IgD-negative memory B cell (primary cell): Measurements from ENCODE around the gene F11. TPM values are rescaled to one million over a fixed set of nuclear protein-coding genes. Genes with fewer than 3 reads are reported as not detected.

Experiments
- H3K27ac Mint-ChIP-seq, 3 donors: one replicate each; pipeline ENCODE4 v1.8.0; 2020 to 2022; ENCODE audit warnings: mild to moderate bottlenecking in 3 of 3, mixed read lengths in 3 of 3, moderate library complexity in 1 of 3
- H3K27me3 Mint-ChIP-seq: one replicate; pipeline ENCODE4 v1.8.0; 2021; ENCODE audit warnings: mixed read lengths
- H3K36me3 Mint-ChIP-seq: one replicate; pipeline ENCODE4 v1.8.0; 2020; ENCODE audit warnings: mild to moderate bottlenecking, mixed read lengths
- H3K4me1 Mint-ChIP-seq, 3 donors: one replicate each; pipeline ENCODE4 v1.8.0; 2020 to 2022; ENCODE audit warnings: mixed read lengths in 3 of 3, mild to moderate bottlenecking in 1 of 3
- H3K4me3 Mint-ChIP-seq, 4 donors: one replicate each; pipeline ENCODE4 v1.8.0; 2020 to 2022; ENCODE audit warnings: mild to moderate bottlenecking in 4 of 4, mixed read lengths in 4 of 4, moderate library complexity in 3 of 4
- H3K9me3 Mint-ChIP-seq, 3 donors: one replicate each; pipeline ENCODE4 v1.8.0; 2020 to 2021; ENCODE audit warnings: mixed read lengths in 3 of 3, mild to moderate bottlenecking in 1 of 3
- polyA plus RNA-seq: library from polyadenylated mRNA; unstranded; fragments of 300-500 nt; fragmentation: Illumina TruSeq; gene quantifications from one replicate; pipeline ENCODE4 v1.2.3, GENCODE V29; 2021

Gene F11
- not detected for polyA plus RNA-seq

- Mint-ChIP-seq H3K4me3 (no peak within 1 kb of the TSS), H3K36me3 (no peaks in the 10 kb centered on the region), H3K27ac (no peak within 1 kb of the TSS), H3K4me1 (no peaks in the 10 kb centered on the region), H3K27me3 (peaks cover 19% of the 10 kb centered on the region), H3K9me3 (peaks cover 0 to 3% (median 0%) of the 10 kb centered on the region in 3 donors)
These were observed at the start of gene F11 for GRCh38 chr4:186265683-186266652. Gene F11, plus strand, starts transcription at chr4:186266189. Its CDS starts 948 bp downstream, at chr4:186267137.

GRCh38 chr4:186216465-186217024, 49.4 kb upstream of the F11 start:
- no peaks in the 10 kb centered on the region for H3K27me3 Mint-ChIP-seq
- H3K36me3 Mint-ChIP-seq, result peaks cover 12% of the 10 kb centered on the region
- H3K4me1 Mint-ChIP-seq, result no peaks in the 10 kb centered on the region
- H3K27ac Mint-ChIP-seq, result no peak overlapping the region
- no peak overlapping the region for H3K4me3 Mint-ChIP-seq
- H3K9me3 Mint-ChIP-seq, result peaks cover 0 to 3% (median 2%) of the 10 kb centered on the region in 3 donors

DNA sequence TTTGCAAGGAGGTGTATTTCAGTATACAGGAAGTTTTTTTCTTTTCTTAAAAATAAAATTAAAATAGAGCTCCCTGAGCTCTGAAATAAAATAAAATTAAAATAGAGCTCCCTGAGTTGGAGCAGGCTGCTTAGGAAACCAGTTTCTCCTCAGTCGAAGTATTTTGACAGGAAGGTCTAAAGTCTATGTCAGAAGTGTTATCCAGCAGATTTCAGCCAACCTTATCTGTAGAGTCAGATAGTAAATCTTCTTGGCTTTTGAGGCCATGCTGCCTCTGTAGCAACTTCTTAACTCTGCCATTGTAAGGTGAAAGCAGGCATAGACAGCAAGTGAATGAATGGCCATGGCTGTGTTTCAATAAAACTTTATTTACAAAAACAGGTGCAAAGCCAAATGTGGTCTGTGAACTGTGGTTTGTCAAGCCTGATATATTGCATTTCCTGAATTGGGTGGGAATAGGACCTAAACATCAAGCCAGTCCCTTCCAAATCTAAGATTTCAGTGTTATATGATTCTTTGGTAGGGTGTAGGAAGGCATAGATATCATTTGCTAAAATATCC, 48.2 kb upstream of the F11 start:
- Mint-ChIP-seq H3K36me3 (peaks cover 3% of the 10 kb centered on the region), H3K27me3 (no peaks in the 10 kb centered on the region), H3K4me3 (no peak overlapping the region), H3K4me1 (no peaks in the 10 kb centered on the region), H3K27ac (no peak overlapping the region), H3K9me3 (peaks cover 0 to 5% (median 2%) of the 10 kb centered on the region in 3 donors)

GRCh38 chr4:186221624-186222023, 44.4 kb upstream of the F11 start:
- H3K27ac Mint-ChIP-seq, result no peak overlapping the region
- H3K4me3 Mint-ChIP-seq, result no peak overlapping the region
- H3K36me3 Mint-ChIP-seq, result peaks cover 7% of the 10 kb centered on the region
- H3K4me1 Mint-ChIP-seq, result no peaks in the 10 kb centered on the region
- no peaks in the 10 kb centered on the region for H3K27me3 Mint-ChIP-seq
- peaks cover 11 to 22% (median 20%) of the 10 kb centered on the region in 3 donors for H3K9me3 Mint-ChIP-seq

DNA sequence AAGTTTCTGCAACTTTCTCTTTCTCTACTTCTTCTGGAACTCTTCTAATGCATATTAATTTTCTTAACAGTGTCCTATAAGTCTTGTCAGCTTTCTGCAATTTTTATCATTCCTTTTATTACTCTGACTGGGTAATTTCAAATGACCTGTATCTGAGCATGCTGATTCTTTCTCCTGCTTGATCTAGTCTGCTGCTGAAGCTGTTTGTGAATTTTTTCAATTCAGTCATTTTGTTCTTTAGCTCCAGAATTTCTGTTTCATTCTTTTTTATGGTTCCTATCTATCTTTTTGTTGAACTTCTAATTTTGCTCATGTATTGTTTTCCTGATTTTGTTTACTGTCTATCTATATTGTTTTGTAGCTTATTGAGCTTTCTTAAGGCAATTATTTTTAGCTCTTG, 40.1 kb upstream of the F11 start:
- peaks cover 8% of the 10 kb centered on the region for H3K36me3 Mint-ChIP-seq

DNA sequence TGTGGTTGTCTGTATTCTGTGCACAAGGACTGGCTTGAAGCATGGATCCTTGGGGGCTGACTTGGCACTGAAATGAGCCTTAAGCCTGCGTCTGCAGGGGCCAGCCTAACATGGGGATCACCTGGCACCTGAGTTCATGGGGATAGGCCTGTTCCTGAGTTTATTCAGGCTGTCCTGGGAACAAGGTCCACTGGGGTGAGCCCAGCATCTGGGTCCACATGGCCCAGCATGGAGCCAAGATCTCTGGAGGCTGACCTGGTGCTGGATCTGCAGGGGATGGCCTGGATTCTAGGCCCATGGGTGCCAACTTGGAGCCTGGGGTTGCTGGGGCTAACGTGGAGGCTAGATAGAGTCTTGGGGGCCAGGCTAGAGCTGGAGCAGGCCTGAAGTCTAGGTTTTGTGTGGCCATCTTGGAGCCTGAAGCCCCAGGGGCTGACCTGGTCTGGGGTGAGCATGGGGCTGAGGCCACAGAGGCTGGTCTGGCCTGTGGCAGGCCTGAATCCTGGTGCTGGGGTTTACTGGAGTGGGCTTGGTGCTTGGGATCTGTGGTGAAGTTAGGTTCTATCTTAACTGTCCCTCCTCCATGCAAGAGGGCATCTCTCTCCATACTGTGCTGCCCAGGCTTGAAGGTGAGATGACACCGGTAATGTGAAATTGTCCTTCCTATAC, 39.3 kb upstream of the F11 start:
- Mint-ChIP-seq H3K4me1 (no peaks in the 10 kb centered on the region), H3K4me3 (no peak overlapping the region), H3K27ac (no peak overlapping the region), H3K9me3 (peaks cover 9 to 23% (median 17%) of the 10 kb centered on the region in 3 donors), H3K36me3 (peaks cover 8% of the 10 kb centered on the region), H3K27me3 (no peaks in the 10 kb centered on the region)

More for the DNA sequence above, 40.1 kb upstream of the F11 start:
- H3K9me3 Mint-ChIP-seq, result peaks cover 9 to 23% (median 22%) of the 10 kb centered on the region in 3 donors
- H3K27me3 Mint-ChIP-seq, result no peaks in the 10 kb centered on the region
- H3K4me3 Mint-ChIP-seq, result no peak overlapping the region
- no peak overlapping the region for H3K27ac Mint-ChIP-seq
- H3K4me1 Mint-ChIP-seq, result no peaks in the 10 kb centered on the region

DNA sequence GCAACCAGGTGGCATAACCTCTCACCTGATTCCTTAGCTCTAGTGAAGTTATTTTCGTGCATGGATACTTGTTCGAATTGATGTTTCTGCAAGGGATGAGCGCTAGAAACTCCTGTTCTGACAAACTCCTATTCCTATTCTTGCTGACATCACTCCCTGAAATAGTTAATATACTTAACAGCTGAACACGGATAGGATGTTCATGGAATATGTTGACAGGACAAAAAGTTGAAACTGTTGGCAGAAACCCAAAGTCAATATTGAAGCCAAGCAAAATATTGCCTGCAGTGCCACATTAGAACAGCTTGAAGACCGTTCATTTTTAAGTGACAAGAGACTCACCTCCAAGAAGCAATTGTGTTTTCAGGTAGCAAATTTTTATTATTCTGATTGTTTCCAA, 38.8 kb upstream of the F11 start, which contains the start of gene KLKB1:
KLKB1 (plus strand) TSS at position 287 of the 400 bp plus-strand sequence. CDS start 689 bp downstream, outside the sequence.
- Mint-ChIP-seq H3K4me3 (no peak within 1 kb of the TSS), H3K4me1 (no peaks in the 10 kb centered on the region), H3K9me3 (peaks cover 9 to 23% (median 17%) of the 10 kb centered on the region in 3 donors), H3K36me3 (peaks cover 8% of the 10 kb centered on the region), H3K27ac (no peak within 1 kb of the TSS), H3K27me3 (no peaks in the 10 kb centered on the region)

GRCh38 chr4:186227744-186228513, 38.1 kb upstream of the F11 start:
- H3K36me3 Mint-ChIP-seq, result peaks cover 8% of the 10 kb centered on the region
- H3K9me3 Mint-ChIP-seq, result peaks cover 8 to 23% (median 17%) of the 10 kb centered on the region in 3 donors
- no peak overlapping the region for H3K27ac Mint-ChIP-seq
- H3K4me1 Mint-ChIP-seq, result no peaks in the 10 kb centered on the region
- H3K27me3 Mint-ChIP-seq, result no peaks in the 10 kb centered on the region
- H3K4me3 Mint-ChIP-seq, result no peak overlapping the region

- Mint-ChIP-seq H3K4me1 (no peaks in the 10 kb centered on the region), H3K27ac (no peak overlapping the region), H3K36me3 (peaks cover 8% of the 10 kb centered on the region), H3K9me3 (peaks cover 5 to 18% (median 17%) of the 10 kb centered on the region in 3 donors), H3K27me3 (no peaks in the 10 kb centered on the region), H3K4me3 (no peak overlapping the region)
These were observed 37.5 kb upstream of the F11 start for GRCh38 chr4:186228514-186228894.

DNA sequence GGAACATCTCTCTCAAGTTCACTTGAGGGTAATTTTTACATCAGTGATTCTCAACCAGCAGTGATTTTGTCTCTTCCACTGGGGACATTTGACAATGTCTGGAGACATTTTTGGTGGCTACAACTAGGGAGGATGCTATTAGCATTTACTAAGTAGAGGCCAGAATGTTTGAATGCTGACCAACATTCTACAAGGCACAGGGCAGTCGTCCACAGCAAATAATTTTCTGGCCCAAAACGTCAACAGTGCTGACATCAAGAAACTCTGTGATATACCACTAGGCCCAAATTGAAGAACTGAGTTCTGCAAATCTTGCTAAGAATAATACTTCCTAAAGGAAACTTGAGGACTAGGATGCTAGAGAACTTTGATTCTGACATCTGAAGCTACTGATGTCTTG, 31.6 kb upstream of the F11 start:
- Mint-ChIP-seq H3K27me3 (no peaks in the 10 kb centered on the region), H3K4me3 (no peak overlapping the region), H3K27ac (no peak overlapping the region), H3K9me3 (no peaks in the 10 kb centered on the region), H3K36me3 (no peaks in the 10 kb centered on the region), H3K4me1 (no peaks in the 10 kb centered on the region)

GRCh38 chr4:186236126-186236525, 29.9 kb upstream of the F11 start:
- Mint-ChIP-seq H3K4me1 (no peaks in the 10 kb centered on the region), H3K4me3 (no peak overlapping the region), H3K27me3 (no peaks in the 10 kb centered on the region), H3K9me3 (no peaks in the 10 kb centered on the region), H3K36me3 (no peaks in the 10 kb centered on the region), H3K27ac (no peak overlapping the region)

DNA sequence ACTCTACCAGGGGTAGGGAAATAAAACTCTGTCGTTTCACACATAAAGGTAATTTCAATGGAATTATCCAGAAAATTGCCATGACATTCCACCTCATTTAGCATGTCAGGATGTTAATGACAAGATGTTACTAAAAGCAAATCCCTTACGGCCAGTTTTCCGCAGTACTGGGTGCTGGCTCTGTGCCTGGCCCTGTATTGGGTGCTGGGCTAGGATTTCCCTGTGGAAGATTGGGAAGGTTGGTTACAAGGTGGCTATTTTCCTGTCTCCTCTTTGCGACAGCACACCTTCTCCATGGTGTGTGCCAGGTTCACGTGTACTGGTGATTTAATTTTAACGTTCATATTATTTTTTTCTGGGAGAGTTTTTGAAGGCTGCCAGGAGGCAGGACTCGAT, 25.5 kb upstream of the F11 start:
- H3K4me1 Mint-ChIP-seq, result no peaks in the 10 kb centered on the region
- no peaks in the 10 kb centered on the region for H3K36me3 Mint-ChIP-seq
- H3K4me3 Mint-ChIP-seq, result no peak overlapping the region
- H3K27me3 Mint-ChIP-seq, result peaks cover 1% of the 10 kb centered on the region
- H3K27ac Mint-ChIP-seq, result no peak overlapping the region
- H3K9me3 Mint-ChIP-seq, result no peaks in the 10 kb centered on the region

DNA sequence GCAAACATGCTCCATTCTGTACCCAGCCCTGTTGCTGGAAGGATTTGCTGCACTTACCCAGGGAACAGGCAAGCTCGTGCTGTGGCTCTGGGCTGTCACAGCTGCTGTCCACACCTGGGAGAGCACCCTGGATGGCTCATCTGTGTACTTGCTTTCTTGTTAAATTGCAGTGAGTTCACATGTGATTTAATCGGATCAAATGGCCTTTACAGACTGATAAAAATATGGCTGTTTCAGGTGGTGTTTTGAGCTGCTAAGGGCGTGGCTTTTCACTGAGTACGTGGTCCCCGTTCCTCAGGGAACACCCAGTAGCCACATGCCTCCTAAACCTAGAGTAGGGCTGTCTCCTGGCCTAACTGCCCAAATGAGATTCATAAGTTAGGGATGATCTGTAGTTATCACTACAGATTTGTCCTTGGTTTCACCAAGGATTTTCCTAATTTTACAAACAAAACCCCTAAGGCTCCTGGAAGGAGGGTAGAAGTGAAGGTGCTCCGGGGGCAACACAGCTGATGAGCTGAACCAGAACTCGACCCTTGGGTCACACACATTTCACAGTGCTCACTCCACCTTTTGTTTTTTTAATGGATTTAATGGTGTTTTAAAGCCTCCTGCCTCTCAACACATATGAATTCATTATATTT, 25.0 kb upstream of the F11 start:
- no peak overlapping the region for H3K4me3 Mint-ChIP-seq
- no peak overlapping the region for H3K27ac Mint-ChIP-seq
- H3K4me1 Mint-ChIP-seq, result no peaks in the 10 kb centered on the region
- H3K36me3 Mint-ChIP-seq, result no peaks in the 10 kb centered on the region
- H3K27me3 Mint-ChIP-seq, result peaks cover 1% of the 10 kb centered on the region
- H3K9me3 Mint-ChIP-seq, result peaks cover 0 to 2% (median 0%) of the 10 kb centered on the region in 3 donors

- peaks cover under 1% of the 10 kb centered on the region for H3K36me3 Mint-ChIP-seq
- no peak overlapping the region for H3K4me3 Mint-ChIP-seq
- H3K9me3 Mint-ChIP-seq, result peaks cover 0 to 5% (median 0%) of the 10 kb centered on the region in 3 donors
- no peaks in the 10 kb centered on the region for H3K4me1 Mint-ChIP-seq
- no peak overlapping the region for H3K27ac Mint-ChIP-seq
- H3K27me3 Mint-ChIP-seq, result peaks cover 1% of the 10 kb centered on the region
These were observed 24.4 kb upstream of the F11 start for GRCh38 chr4:186241616-186242015.
